Transverse colon (tissue), 4 donors: ENCODE data around the gene SOX18. TPM values are rescaled to one million over a fixed set of nuclear protein-coding genes. Genes with fewer than 3 reads are reported as not detected.

ENCODE experiments used
- DNase-seq: peaks from one replicate; pipeline ENCODE4 v3.0.0-alpha.2; 2019
- H3K27ac ChIP-seq, 4 donors: fragments of 200-600 bp; sonication (generic); 2 replicates each; pipeline ENCODE4 v1.5.1; 2016 to 2018; ENCODE audit warnings: inconsistent platforms in 4 of 4
- H3K27me3 ChIP-seq: fragments of 200-600 bp; sonication (generic); 2 replicates; pipeline ENCODE4 v1.5.1; 2017; ENCODE audit warnings: inconsistent platforms
- H3K36me3 ChIP-seq, 4 donors: fragments of 200-600 bp; sonication (generic); 2 replicates each; pipeline ENCODE4 v1.5.1; 2017 to 2019; ENCODE audit warnings: inconsistent platforms in 4 of 4
- H3K4me1 ChIP-seq, 4 donors: fragments of 200-600 bp; sonication (generic); 2 replicates each; pipeline ENCODE4 v1.5.1; 2017 to 2020; ENCODE audit warnings: inconsistent platforms in 4 of 4
- H3K4me3 ChIP-seq, 4 donors: fragments of 200-600 bp; sonication (generic); 1 replicate in 1 of 4; 2 replicates in 3 of 4; pipeline versions ENCODE4 v1.5.1 to v1.6.1; 2017 to 2019; ENCODE audit warnings: inconsistent platforms in 4 of 4
- H3K9me3 ChIP-seq, 2 donors: fragments of 200-600 bp; sonication (generic); 2 replicates each; pipeline ENCODE4 v1.5.1; 2017 to 2019; ENCODE audit warnings: inconsistent platforms in 2 of 2
- EP300 ChIP-seq: sonication (generic); formaldehyde crosslinking; IDR thresholded peaks from one replicate; pipeline ENCODE4 v1.6.1; 2017; ENCODE audit warnings: antibody characterized with exemption, low read depth
- POLR2A ChIP-seq: fragments of 450-650 bp; IDR thresholded peaks from one replicate; pipeline ENCODE4 v1.6.1; 2016; ENCODE audit warnings: antibody characterized with exemption, mild to moderate bottlenecking, moderate library complexity
- POLR2AphosphoS5 ChIP-seq, 3 donors: sonication (generic); formaldehyde crosslinking; IDR thresholded peaks; one replicate each; pipeline ENCODE4 v1.6.1; 2016; ENCODE audit warnings: antibody characterized with exemption in 3 of 3
- WGBS, 2 donors: methylation state at CpG; one replicate each; pipeline ENCODE4 v1.1.5; 2018; ENCODE audit warnings: low coverage in 1 of 2; 5-methylcytosine and 5-hydroxymethylcytosine counted together
- in situ Hi-C, 4 donors: fragments of 200-750 bp; cut with MboI; loops; one replicate each; pipeline versions ENCODE4 v1.15.0 to v1.15.1; 2017; ENCODE audit warnings: low sequenced_read_pairs in 3 of 4, low pct_ligation_motif_present in 1 of 4, low pct_unique_long_range_greater_than_20kb in 1 of 4
- intact Hi-C: fragments of 100-400 bp; cut with DNase I; formaldehyde crosslinking; loops from one replicate; pipeline ENCODE4 v1.15.1; 2023; ENCODE audit warnings: low total_unique reads
- total RNA-seq, 4 donors: library from RNA; depleted of rRNA; stranded (reverse); fragments of >200 nt; gene quantifications; one replicate each; pipeline ENCODE4 v1.1.0, GENCODE V29; 2016
- TF ChIP-seq, protein P1 (sequence below), 5 experiments: fragments of 200-600 bp in 3 of 5; fragments of 450-650 bp in 2 of 5; sonication (generic) in 3 of 5; IDR thresholded peaks; 1 replicate in 2 of 5; 2 replicates in 3 of 5; pipeline ENCODE4 v1.5.1; 2016 to 2017; ENCODE audit warnings: antibody characterized with exemption in 5 of 5, inconsistent platforms in 3 of 5, mild to moderate bottlenecking in 2 of 5, moderate library complexity in 1 of 5

SOX18 gene
- total RNA-seq, 4 donors from 2014 or later = 1.8 to 14.2 (median 6.5) TPM

DNA sequence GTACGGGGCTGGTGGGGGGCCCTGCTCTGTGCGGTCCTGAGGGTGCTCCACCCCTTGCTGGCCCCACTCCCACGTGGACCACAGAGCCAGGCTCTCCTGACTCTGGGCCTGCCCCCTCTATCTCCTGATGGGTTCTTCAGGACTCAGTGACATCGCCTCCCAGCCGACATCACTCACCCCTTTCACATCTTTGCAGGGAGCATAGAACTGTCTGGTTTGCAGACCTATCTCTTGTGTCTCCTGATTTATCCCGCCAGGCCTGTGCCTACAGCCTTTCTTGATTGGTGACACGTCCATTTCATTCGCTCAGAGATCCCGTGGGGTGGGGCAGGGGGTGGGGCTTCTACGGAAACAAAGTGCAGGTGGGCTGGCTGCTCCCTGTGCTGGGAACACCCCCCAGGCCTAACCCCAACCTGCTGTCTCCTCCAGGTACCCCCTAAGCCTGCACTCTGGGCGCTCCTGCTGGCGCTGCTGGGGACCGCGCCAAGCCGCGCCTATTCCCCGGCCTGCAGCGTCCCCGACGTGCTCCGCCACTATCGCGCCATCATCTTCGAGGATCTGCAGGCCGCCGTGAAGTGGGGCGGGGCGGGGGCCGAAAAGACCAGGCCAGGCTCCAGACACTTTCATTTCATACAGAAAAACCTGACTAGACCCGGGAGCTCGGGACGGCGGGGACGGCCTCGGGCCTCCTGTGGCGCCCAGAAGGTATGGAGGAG is 11.8 kb downstream of the SOX18 start:
- 11 to 20% methylated on average over 1 to 34 of the region's 36 CpGs for WGBS, 2 donors
- no peak for TF ChIP-seq POLR2AphosphoS5 (IDR thresholded peaks at IDR 0.05)
- no peak for TF ChIP-seq POLR2A
- no peak for TF ChIP-seq EP300
- TF ChIP-seq, protein P1, sequence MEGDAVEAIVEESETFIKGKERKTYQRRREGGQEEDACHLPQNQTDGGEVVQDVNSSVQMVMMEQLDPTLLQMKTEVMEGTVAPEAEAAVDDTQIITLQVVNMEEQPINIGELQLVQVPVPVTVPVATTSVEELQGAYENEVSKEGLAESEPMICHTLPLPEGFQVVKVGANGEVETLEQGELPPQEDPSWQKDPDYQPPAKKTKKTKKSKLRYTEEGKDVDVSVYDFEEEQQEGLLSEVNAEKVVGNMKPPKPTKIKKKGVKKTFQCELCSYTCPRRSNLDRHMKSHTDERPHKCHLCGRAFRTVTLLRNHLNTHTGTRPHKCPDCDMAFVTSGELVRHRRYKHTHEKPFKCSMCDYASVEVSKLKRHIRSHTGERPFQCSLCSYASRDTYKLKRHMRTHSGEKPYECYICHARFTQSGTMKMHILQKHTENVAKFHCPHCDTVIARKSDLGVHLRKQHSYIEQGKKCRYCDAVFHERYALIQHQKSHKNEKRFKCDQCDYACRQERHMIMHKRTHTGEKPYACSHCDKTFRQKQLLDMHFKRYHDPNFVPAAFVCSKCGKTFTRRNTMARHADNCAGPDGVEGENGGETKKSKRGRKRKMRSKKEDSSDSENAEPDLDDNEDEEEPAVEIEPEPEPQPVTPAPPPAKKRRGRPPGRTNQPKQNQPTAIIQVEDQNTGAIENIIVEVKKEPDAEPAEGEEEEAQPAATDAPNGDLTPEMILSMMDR (IDR thresholded peaks at IDR 0.05) = no peak
- Histone ChIP-seq H3K9me3 (no peaks in the 10 kb centered on the region), H3K4me3 (peak overlapping the region in 2 of 4 donors; percentile 46 to 53), H3K27me3 (peaks cover 66% of the 10 kb centered on the region), H3K36me3 (peaks cover 0 to 14% (median 6%) of the 10 kb centered on the region in 4 donors), H3K27ac (no peak overlapping the region), H3K4me1 (peaks cover 16 to 34% (median 24%) of the 10 kb centered on the region in 4 donors)
- intact Hi-C loops (loop anchor here (5.0 kb wide), 1 partner anchor 75 kb away; no protein-coding TSS in a partner anchor), in situ Hi-C loops (no loop called here)
- no peak for DNase-seq

DNA sequence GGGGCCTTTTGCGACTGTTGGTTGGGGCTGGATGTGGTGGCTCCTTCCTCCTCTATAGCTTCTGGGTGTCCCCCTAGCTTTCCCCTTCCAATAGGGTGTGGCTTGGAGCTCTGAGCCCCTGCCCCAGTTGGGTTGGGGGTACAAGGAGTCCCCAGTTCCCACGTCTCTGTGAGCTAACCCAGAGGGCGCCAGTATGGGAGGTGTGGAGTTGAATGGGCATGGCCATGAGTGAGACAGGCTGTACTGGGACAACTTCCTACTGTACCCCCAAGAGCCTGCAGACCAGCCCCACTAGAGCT is 12.3 kb downstream of the SOX18 start:
- peaks cover 13 to 30% (median 20%) of the 10 kb centered on the region in 4 donors for H3K4me1 ChIP-seq
- H3K9me3 ChIP-seq = no peaks in the 10 kb centered on the region
- TF ChIP-seq POLR2A (no peak), POLR2AphosphoS5 (IDR thresholded peaks at IDR 0.05) (no peak), EP300 (no peak)
- TF ChIP-seq, protein P1 (IDR thresholded peaks at IDR 0.05) = no peak
- DNase-seq = no peak
- H3K27ac ChIP-seq = no peak overlapping the region
- no peak overlapping the region for H3K4me3 ChIP-seq
- intact Hi-C loops = loop anchor here (5.0 kb wide), 1 partner anchor 75 kb away; no protein-coding TSS in a partner anchor
- H3K27me3 ChIP-seq = peaks cover 62% of the 10 kb centered on the region
- WGBS, 2 donors = 40 to 59% methylated on average over 1 to 3 of the region's 3 CpGs
- in situ Hi-C loops = no loop called here
- peaks cover 0 to 18% (median 7%) of the 10 kb centered on the region in 4 donors for H3K36me3 ChIP-seq

DNA sequence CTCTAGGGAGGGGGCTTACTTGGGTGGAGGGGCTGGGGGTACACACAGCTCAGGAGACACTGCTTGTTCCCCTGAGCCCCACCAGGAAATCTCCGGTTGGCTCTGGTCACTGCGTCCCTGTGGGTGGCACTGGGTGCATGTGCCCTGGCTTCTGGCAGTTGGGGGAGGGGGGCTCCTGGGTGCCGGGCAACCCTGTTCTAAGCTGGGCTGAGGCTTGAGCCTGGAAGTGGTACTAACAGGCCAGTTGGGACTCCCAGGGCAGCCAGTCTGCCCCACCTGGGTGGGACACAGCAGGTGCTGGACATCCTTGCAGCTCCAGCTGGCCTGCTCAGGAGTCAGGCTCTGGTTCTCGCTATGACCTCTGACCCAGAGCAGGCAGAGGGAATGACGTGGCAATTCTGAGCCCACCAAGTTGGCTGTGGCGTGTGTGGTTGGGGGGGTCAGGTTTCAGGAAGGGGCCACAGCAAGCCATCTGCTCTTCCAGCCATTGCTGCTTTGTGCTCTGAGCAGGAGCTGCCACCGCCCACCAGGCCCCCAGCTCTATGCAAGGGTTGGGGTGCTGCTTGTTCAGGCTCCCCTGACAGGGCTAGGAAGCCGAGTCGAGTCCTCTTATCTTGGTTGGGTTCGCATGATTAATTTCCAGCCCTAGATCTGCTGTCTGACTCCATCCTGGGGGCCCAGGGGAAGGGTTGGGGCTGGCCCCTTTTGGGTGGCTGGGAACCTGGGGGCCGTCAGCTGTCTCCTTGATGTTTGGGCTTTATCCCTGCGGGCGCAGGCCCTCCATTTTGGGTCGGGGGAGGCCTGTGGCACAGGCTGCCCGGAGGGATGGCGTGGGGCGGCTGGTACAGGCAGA is 12.9 kb downstream of the SOX18 start:
- H3K27ac ChIP-seq = no peak overlapping the region
- H3K36me3 ChIP-seq = peaks cover 0 to 23% (median 7%) of the 10 kb centered on the region in 4 donors
- no peak overlapping the region for H3K4me3 ChIP-seq
- peaks cover 9 to 26% (median 15%) of the 10 kb centered on the region in 4 donors for H3K4me1 ChIP-seq
- no peak for TF ChIP-seq POLR2A
- no peak for TF ChIP-seq POLR2AphosphoS5 (IDR thresholded peaks at IDR 0.05)
- no peak for TF ChIP-seq EP300
- TF ChIP-seq, protein P1 (IDR thresholded peaks at IDR 0.05) = no peak
- in situ Hi-C loops (no loop called here), intact Hi-C loops (loop anchor here (5.0 kb wide), 1 partner anchor 76 kb away; no protein-coding TSS in a partner anchor)
- H3K9me3 ChIP-seq = no peaks in the 10 kb centered on the region
- peaks cover 56% of the 10 kb centered on the region for H3K27me3 ChIP-seq
- WGBS, 2 donors = 60 to 100% methylated on average over 1 to 16 of the region's 17 CpGs
- no peak for DNase-seq

DNA sequence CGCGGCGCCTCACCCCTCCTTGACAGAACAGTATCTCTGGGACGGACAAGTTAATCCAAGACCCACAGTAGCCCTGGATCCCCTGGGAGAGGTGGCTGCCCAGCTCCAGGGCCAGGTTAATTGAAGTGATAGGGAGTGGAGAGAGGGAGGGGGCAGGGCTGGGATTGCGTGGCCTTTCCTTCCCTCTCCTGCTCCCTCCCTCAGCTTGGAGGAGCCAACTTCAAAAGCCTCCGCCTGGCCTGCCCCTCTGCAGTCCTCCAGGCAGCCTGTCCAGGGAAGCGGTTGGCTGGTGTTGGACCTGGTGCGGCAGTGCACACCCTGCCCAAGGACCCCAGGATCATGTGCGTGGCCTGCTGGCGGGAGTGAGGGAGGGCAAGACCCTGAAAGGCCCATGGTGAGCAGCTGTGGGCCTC is 13.5 kb downstream of the SOX18 start, which contains the start of gene C20orf204:
C20orf204 (plus strand) TSS at position 250 of the 413 bp plus-strand sequence; CDS start at position 392, 142 bp downstream.
- H3K27me3 ChIP-seq = peaks cover 50% of the 10 kb centered on the region
- peaks cover 9 to 25% (median 15%) of the 10 kb centered on the region in 4 donors for H3K4me1 ChIP-seq
- peaks cover 0 to 23% (median 7%) of the 10 kb centered on the region in 4 donors for H3K36me3 ChIP-seq
- TF ChIP-seq, protein P1 (IDR thresholded peaks at IDR 0.05) = no peak
- TF ChIP-seq EP300 (no peak), POLR2A (no peak), POLR2AphosphoS5 (IDR thresholded peaks at IDR 0.05) (no peak)
- no peaks in the 10 kb centered on the region for H3K9me3 ChIP-seq
- no peak within 1 kb of the TSS for H3K27ac ChIP-seq
- intact Hi-C loops (loop anchor here (5.0 kb wide), 1 partner anchor 76 kb away; no protein-coding TSS in a partner anchor), in situ Hi-C loops (no loop called here)
- no peak for DNase-seq
- no peak within 1 kb of the TSS for H3K4me3 ChIP-seq
- 90% methylated on average over 10 of the region's 10 CpGs; no CpG with 5 or more reads in 1 of the 2 donors for WGBS, 2 donors
